HEK293 (cell line): ENCODE measurements around the gene CD19.
A peak's percentile ranks its signal among the peaks of the same experiment; 100 is the strongest.

Source experiments
- CTCF ChIA-PET: fragments of 350-600 bp; formaldehyde crosslinking; extraction: SDS; loops from one replicate; lab custom pipeline; 2021; ENCODE audit warnings: antibody characterized with exemption; lab: Yijun Ruan, JAX
- POLR2A ChIA-PET: fragments of 300-600 bp; formaldehyde crosslinking; extraction: SDS; loops from one replicate; lab custom pipeline; 2020; ENCODE audit warnings: antibody characterized with exemption, inconsistent platforms; lab: Yijun Ruan, JAX
- H3K27ac ChIP-seq: fragments of 200-500 bp; sonication (Bioruptor generic); 2 replicates; pipeline ENCODE4 v1.5.1; 2014; ENCODE audit warnings: low read depth, low read length, control low read depth, inconsistent platforms; ENCODE audit errors: extremely low read depth
- H3K36me3 ChIP-seq, 2 experiments: fragments of 200-500 bp in 1 of 2; sonication (Bioruptor generic) in 1 of 2; 1 replicate in 1 of 2; 2 replicates in 1 of 2; pipeline ENCODE4 v1.5.1; 2014 to 2017; ENCODE audit warnings: inconsistent platforms in 2 of 2, low read length in 2 of 2; ENCODE audit not compliant: control insufficient read depth in 2 of 2, insufficient read depth in 1 of 2
- H3K4me1 ChIP-seq: fragments of 200-500 bp; sonication (Bioruptor generic); 2 replicates; pipeline ENCODE4 v1.5.1; 2014; ENCODE audit warnings: mild to moderate bottlenecking, low read length, inconsistent platforms; ENCODE audit not compliant: control insufficient read depth, insufficient read depth
- H3K4me3 ChIP-seq: 2 replicates; pipeline ENCODE4 v1.5.1; 2011; ENCODE audit warnings: low read depth, mild to moderate bottlenecking, control low read depth, low read length, moderate library complexity
- H3K9me3 ChIP-seq: fragments of 200-500 bp; sonication (Bioruptor generic); 2 replicates; pipeline ENCODE4 v1.5.1; 2014; ENCODE audit warnings: low read depth, low read length, inconsistent platforms; ENCODE audit not compliant: control insufficient read depth, insufficient read depth
- BCL11B ChIP-seq: fragments of 450-650 bp; formaldehyde crosslinking; IDR thresholded peaks from 2 replicates; pipeline ENCODE4 v1.5.1; 2016; ENCODE audit warnings: low read depth, missing biosample characterization, missing genetic modification characterization
- GFI1B ChIP-seq: fragments of 450-650 bp; formaldehyde crosslinking; IDR thresholded peaks from 2 replicates; pipeline ENCODE4 v1.5.1; 2016; ENCODE audit warnings: missing biosample characterization, missing genetic modification characterization
- PRDM4 ChIP-seq: fragments of 450-650 bp; formaldehyde crosslinking; IDR thresholded peaks from 2 replicates; pipeline ENCODE4 v1.5.1; 2017; ENCODE audit warnings: missing biosample characterization, missing genetic modification characterization
- REST ChIP-seq: fragments of 450-650 bp; formaldehyde crosslinking; IDR thresholded peaks from 2 replicates; pipeline ENCODE4 v1.5.1; 2016; ENCODE audit warnings: missing biosample characterization, missing genetic modification characterization
- SALL2 ChIP-seq: fragments of 450-650 bp; formaldehyde crosslinking; IDR thresholded peaks from 2 replicates; pipeline ENCODE4 v1.5.0; 2017; ENCODE audit warnings: missing biosample characterization, mild to moderate bottlenecking, missing genetic modification characterization, borderline replicate concordance
- SCRT2 ChIP-seq: fragments of 450-650 bp; formaldehyde crosslinking; IDR thresholded peaks from 2 replicates; pipeline ENCODE4 v1.5.1; 2016; ENCODE audit warnings: missing biosample characterization, missing genetic modification characterization
- SP3 ChIP-seq: fragments of 450-650 bp; formaldehyde crosslinking; IDR thresholded peaks from 2 replicates; pipeline ENCODE4 v1.5.1; 2016; ENCODE audit warnings: missing biosample characterization, missing genetic modification characterization
- TSHZ1 ChIP-seq: fragments of 450-650 bp; formaldehyde crosslinking; IDR thresholded peaks from 2 replicates; pipeline ENCODE4 v1.5.1; 2016; ENCODE audit warnings: missing biosample characterization, missing genetic modification characterization, borderline replicate concordance
- ZBTB17 ChIP-seq: fragments of 450-650 bp; formaldehyde crosslinking; IDR thresholded peaks from 2 replicates; pipeline ENCODE4 v1.5.1; 2016; ENCODE audit warnings: missing biosample characterization, missing genetic modification characterization
- ZNF121 ChIP-seq: fragments of 450-650 bp; formaldehyde crosslinking; IDR thresholded peaks from 2 replicates; pipeline ENCODE4 v1.5.1; 2016; ENCODE audit warnings: missing biosample characterization, missing genetic modification characterization
- ZNF132 ChIP-seq: fragments of 450-650 bp; formaldehyde crosslinking; IDR thresholded peaks from 2 replicates; pipeline ENCODE4 v1.5.1; 2017; ENCODE audit warnings: missing biosample characterization, missing genetic modification characterization, borderline replicate concordance
- ZNF138 ChIP-seq: fragments of 450-650 bp; formaldehyde crosslinking; IDR thresholded peaks from 2 replicates; pipeline ENCODE4 v1.5.1; 2016; ENCODE audit warnings: missing biosample characterization, missing genetic modification characterization, borderline replicate concordance
- ZNF488 ChIP-seq: fragments of 450-650 bp; formaldehyde crosslinking; IDR thresholded peaks from 2 replicates; pipeline ENCODE4 v1.5.1; 2016; ENCODE audit warnings: missing biosample characterization, missing genetic modification characterization
- ZNF561 ChIP-seq: fragments of 450-650 bp; IDR thresholded peaks from 2 replicates; pipeline ENCODE4 v1.5.1; 2018; ENCODE audit warnings: missing biosample characterization, missing genetic modification characterization, borderline replicate concordance
- ZNF585B ChIP-seq: fragments of 450-650 bp; formaldehyde crosslinking; IDR thresholded peaks from 2 replicates; pipeline ENCODE4 v1.5.1; 2016; ENCODE audit warnings: missing biosample characterization, missing genetic modification characterization
- ZNF639 ChIP-seq: fragments of 450-650 bp; formaldehyde crosslinking; IDR thresholded peaks from 2 replicates; pipeline ENCODE4 v1.5.1; 2016; ENCODE audit warnings: missing biosample characterization, missing genetic modification characterization
- ZNF768 ChIP-seq: fragments of 450-650 bp; formaldehyde crosslinking; IDR thresholded peaks from 2 replicates; pipeline ENCODE4 v1.5.1; 2018; ENCODE audit warnings: missing biosample characterization, mild to moderate bottlenecking, missing genetic modification characterization
- ZNF791 ChIP-seq: fragments of 450-650 bp; formaldehyde crosslinking; IDR thresholded peaks from 2 replicates; pipeline ENCODE4 v1.5.1; 2016; ENCODE audit warnings: missing biosample characterization, missing genetic modification characterization

The CD19 gene

GRCh38 chr16:28918698-28919097 lies 13.1 kb upstream of the CD19 start:
- CTCF ChIA-PET, result interaction anchor here (0.6 to 1.0 kb wide), 2 partner anchors 18 to 25 kb away, joined by 3 read pairs; no protein-coding TSS in a partner anchor
- Histone ChIP-seq H3K4me1 (no peaks in the 10 kb centered on the region), H3K9me3 (no peaks in the 10 kb centered on the region), H3K36me3 (peaks cover 0 to 13% of the 10 kb centered on the region in 2 experiments; a peak in 2 of 3 replicates), H3K27ac (no peak overlapping the region), H3K4me3 (no peak overlapping the region)
- TF ChIP-seq ZNF561 (tag by site-specific recombination), result no peak
- TF ChIP-seq REST, result no peak
- TF ChIP-seq ZNF121, result peak; percentile 77
- TF ChIP-seq ZNF488 (tag by site-specific recombination), result no peak
- TF ChIP-seq SCRT2, result no peak
- POLR2A ChIA-PET, result no interaction called here

GRCh38 chr16:28923231-28923587 lies 8.6 kb upstream of the CD19 start:
- CTCF ChIA-PET, result interaction anchor here (0.6 to 2.0 kb wide), 5 partner anchors 22 to 646 kb away, joined by 3 to 9 read pairs (median 3); no protein-coding TSS in a partner anchor
- H3K4me3 ChIP-seq, result no peak overlapping the region
- TF ChIP-seq ZNF138 (tag by site-specific recombination), result no peak
- no peak for TF ChIP-seq SP3
- TF ChIP-seq ZNF791, result no peak
- no peak for TF ChIP-seq ZNF639 (tag by site-specific recombination)
- TF ChIP-seq BCL11B (tag by site-specific recombination), result no peak
- no peak for TF ChIP-seq TSHZ1 (tag by site-specific recombination)
- no peak for TF ChIP-seq PRDM4 (tag by site-specific recombination)
- no peak for TF ChIP-seq ZNF585B (tag by site-specific recombination)
- no peak for TF ChIP-seq GFI1B (tag by site-specific recombination)
- no peak for TF ChIP-seq SALL2 (tag by site-specific recombination)
- TF ChIP-seq ZNF132 (tag by site-specific recombination), result no peak
- no peak for TF ChIP-seq ZBTB17 (tag by site-specific recombination)
- TF ChIP-seq ZNF768 (tag by site-specific recombination), result no peak
- no peaks in the 10 kb centered on the region for H3K9me3 ChIP-seq
- peaks cover 0 to 5% of the 10 kb centered on the region in 2 experiments; a peak in 2 of 3 replicates for H3K36me3 ChIP-seq
- POLR2A ChIA-PET, result interaction anchor here (1.1 kb wide), 2 partner anchors 27 to 43 kb away, joined by 3 read pairs; partner anchors contain the start of gene NFATC2IP
- no peak overlapping the region for H3K27ac ChIP-seq
- 0 out of 2 replicates have a peak, but pooled peaks cover 4% of the 10 kb centered on the region for H3K4me1 ChIP-seq
